PC-3 (cell line): ENCODE results near the gene MPL.

Experiments used
- EZH2 ChIP-seq: fragments of 300-600 bp; sonication (generic); IDR thresholded peaks from one replicate; pipeline ENCODE4 v1.6.1; 2017; ENCODE audit warnings: antibody characterized with exemption, mild to moderate bottlenecking, low read length; ENCODE audit not compliant: unreplicated experiment
- TF ChIP-seq, protein P1 (sequence below): fragments of 300-600 bp; sonication (generic); conservative IDR thresholded peaks from 2 replicates; pipeline ENCODE4 v1.5.1; 2017; ENCODE audit warnings: antibody characterized with exemption, low read depth, mild to moderate bottlenecking, low read length

DNA sequence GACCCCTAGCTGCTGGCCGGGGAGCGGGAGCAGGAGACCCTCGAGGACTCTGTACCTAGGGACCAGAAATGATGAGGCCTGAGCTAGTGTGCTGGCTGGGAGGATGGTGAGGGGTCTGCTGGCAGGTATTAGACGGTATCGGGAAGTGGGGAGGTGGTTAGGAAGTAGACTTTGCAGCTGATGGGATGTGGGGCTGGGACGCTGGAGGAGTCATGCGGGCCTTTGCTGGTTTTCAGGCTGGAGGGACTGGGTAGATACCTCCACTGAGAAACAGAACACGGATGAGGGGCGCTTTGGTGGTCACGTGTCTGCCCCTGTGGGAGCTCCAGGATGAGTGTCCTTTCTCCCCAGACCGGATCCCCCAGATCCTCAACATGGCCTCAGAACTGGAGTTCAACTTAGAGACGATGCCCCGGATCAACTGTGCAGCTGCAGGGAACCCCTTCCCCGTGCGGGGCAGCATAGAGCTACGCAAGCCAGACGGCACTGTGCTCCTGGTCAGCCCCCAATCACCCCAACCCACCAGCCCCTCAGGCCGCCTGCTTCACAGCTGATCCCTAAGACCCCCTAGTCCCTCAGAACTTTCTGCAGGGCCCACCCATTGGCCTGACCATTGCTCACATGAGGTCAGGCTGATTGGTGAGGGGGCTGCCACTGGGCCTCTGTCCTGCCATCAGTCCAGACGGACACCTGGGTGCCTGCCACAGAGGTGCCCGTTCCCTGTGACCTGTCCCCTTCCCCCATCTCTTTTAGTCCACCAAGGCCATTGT, 28.8 kb upstream of the MPL start:
- TF ChIP-seq, protein P1, sequence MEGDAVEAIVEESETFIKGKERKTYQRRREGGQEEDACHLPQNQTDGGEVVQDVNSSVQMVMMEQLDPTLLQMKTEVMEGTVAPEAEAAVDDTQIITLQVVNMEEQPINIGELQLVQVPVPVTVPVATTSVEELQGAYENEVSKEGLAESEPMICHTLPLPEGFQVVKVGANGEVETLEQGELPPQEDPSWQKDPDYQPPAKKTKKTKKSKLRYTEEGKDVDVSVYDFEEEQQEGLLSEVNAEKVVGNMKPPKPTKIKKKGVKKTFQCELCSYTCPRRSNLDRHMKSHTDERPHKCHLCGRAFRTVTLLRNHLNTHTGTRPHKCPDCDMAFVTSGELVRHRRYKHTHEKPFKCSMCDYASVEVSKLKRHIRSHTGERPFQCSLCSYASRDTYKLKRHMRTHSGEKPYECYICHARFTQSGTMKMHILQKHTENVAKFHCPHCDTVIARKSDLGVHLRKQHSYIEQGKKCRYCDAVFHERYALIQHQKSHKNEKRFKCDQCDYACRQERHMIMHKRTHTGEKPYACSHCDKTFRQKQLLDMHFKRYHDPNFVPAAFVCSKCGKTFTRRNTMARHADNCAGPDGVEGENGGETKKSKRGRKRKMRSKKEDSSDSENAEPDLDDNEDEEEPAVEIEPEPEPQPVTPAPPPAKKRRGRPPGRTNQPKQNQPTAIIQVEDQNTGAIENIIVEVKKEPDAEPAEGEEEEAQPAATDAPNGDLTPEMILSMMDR, result no peak
- TF ChIP-seq EZH2, result no peak
